ENCODE data around the gene DNAJA3. TPM values are rescaled to one million over a fixed set of nuclear protein-coding genes. Genes with fewer than 3 reads are reported as not detected.

Gene DNAJA3
- total RNA-seq, 1 experiment from 2014 or later: 64.1 TPM

GRCh38 chr16:4376126-4376892, 49.4 kb upstream of the DNAJA3 start (continued):
- TF ChIP-seq ZNF281 (CRISPR knock-in tag; IDR thresholded peaks at IDR 0.05): no peak
- no peak for TF ChIP-seq SP1 (CRISPR knock-in tag; conservative IDR thresholded peaks at IDR 0.05)
- TF ChIP-seq TEAD4 (CRISPR knock-in tag; IDR thresholded peaks at IDR 0.05): no peak

GRCh38 chr16:4376893-4377572, 48.6 kb upstream of the DNAJA3 start:
- POLR2A ChIA-PET: interaction anchor here (0.5 to 3.4 kb wide), 6 partner anchors 12 to 94 kb away, joined by 3 to 25 read pairs (median 4); no protein-coding TSS in a partner anchor
- TF ChIP-seq NR1H2 (CRISPR knock-in tag; IDR thresholded peaks at IDR 0.05): no peak
- no peak for TF ChIP-seq CDX4 (CRISPR knock-in tag; IDR thresholded peaks at IDR 0.05; ENCODE audit: borderline replicate concordance)
- TF ChIP-seq NR3C1 (CRISPR knock-in tag; conservative IDR thresholded peaks at IDR 0.05; ENCODE audit: low read depth): no peak
- no peak for TF ChIP-seq HMGA2 (CRISPR knock-in tag; IDR thresholded peaks at IDR 0.05)
- no peak for TF ChIP-seq PRRX2 (CRISPR knock-in tag; IDR thresholded peaks at IDR 0.05)
- no peak for TF ChIP-seq ZNF671 (CRISPR knock-in tag; IDR thresholded peaks at IDR 0.05)
- CTCF ChIA-PET: interaction anchor here (0.6 to 11.7 kb wide), 25 partner anchors 8 to 188 kb away, joined by 3 to 273 read pairs (median 6); partner anchors contain the start of gene PAM16
- H3K27ac Mint-ChIP-seq: peak overlapping the region; percentile 94
- ATAC-seq (no peak), DNase-seq (ENCODE audit: low spot score) (no peak)
- no peaks in the 10 kb centered on the region for H3K27me3 Mint-ChIP-seq (ENCODE audit: low read depth)
- no peaks in the 10 kb centered on the region for H3K9me3 Mint-ChIP-seq
- no peak overlapping the region for H3K4me3 Mint-ChIP-seq
- H3K4me1 Mint-ChIP-seq: peaks cover 50% of the 10 kb centered on the region
- no peaks in the 10 kb centered on the region for H3K36me3 Mint-ChIP-seq

GRCh38 chr16:4377573-4378154, 48.0 kb upstream of the DNAJA3 start:
- POLR2A ChIA-PET: interaction anchor here (0.5 to 3.4 kb wide), 7 partner anchors 12 to 95 kb away, joined by 3 to 25 read pairs (median 4); no protein-coding TSS in a partner anchor
- peak; percentile 46 for ATAC-seq
- no peaks in the 10 kb centered on the region for H3K9me3 Mint-ChIP-seq
- H3K27ac Mint-ChIP-seq: peak overlapping the region; percentile 64
- no peaks in the 10 kb centered on the region for H3K27me3 Mint-ChIP-seq (ENCODE audit: low read depth)
- CTCF ChIA-PET: interaction anchor here (0.6 to 11.7 kb wide), 28 partner anchors 9 to 285 kb away, joined by 3 to 273 read pairs (median 6); partner anchors contain the start of genes CORO7 and PAM16
- no peaks in the 10 kb centered on the region for H3K36me3 Mint-ChIP-seq
- H3K4me3 Mint-ChIP-seq: no peak overlapping the region
- H3K4me1 Mint-ChIP-seq: peaks cover 47% of the 10 kb centered on the region
- TF ChIP-seq ZNF416 (CRISPR knock-in tag; IDR thresholded peaks at IDR 0.05) (no peak), SOX15 (CRISPR knock-in tag; IDR thresholded peaks at IDR 0.05) (no peak), E2F5 (CRISPR knock-in tag; IDR thresholded peaks at IDR 0.05) (no peak), ATF6 (CRISPR knock-in tag; IDR thresholded peaks at IDR 0.05) (no peak), TP53 (CRISPR knock-in tag; IDR thresholded peaks at IDR 0.05) (no peak), FOXJ3 (CRISPR knock-in tag; IDR thresholded peaks at IDR 0.05; ENCODE audit: borderline replicate concordance) (no peak), RELA (CRISPR knock-in tag; IDR thresholded peaks at IDR 0.05; ENCODE audit: borderline replicate concordance) (no peak), ZNF425 (CRISPR knock-in tag; conservative IDR thresholded peaks at IDR 0.05) (no peak), FOXK1 (CRISPR knock-in tag; IDR thresholded peaks at IDR 0.05) (no peak), ZNF219 (CRISPR knock-in tag; IDR thresholded peaks at IDR 0.05; ENCODE audit: borderline replicate concordance) (no peak), CBFB (CRISPR knock-in tag; IDR thresholded peaks at IDR 0.05; ENCODE audit: low read depth) (no peak)
- DNase-seq (ENCODE audit: low spot score): no peak
